A673 (cell line): ENCODE measurements around the gene URAD. TPM values are rescaled to one million over a fixed set of nuclear protein-coding genes. Genes with fewer than 3 reads are reported as not detected.
A peak's percentile ranks its signal among the peaks of the same experiment; 100 is the strongest.

Experiments
- BruUV-seq: library from RNA; stranded (reverse); fragments of 400-500 nt; replicated peaks from 2 replicates; lab custom pipeline; 2021; lab: Mats Ljungman, UMichigan
- CTCF ChIA-PET: fragments of 300-600 bp; sonication (Branson Sonifier 250); formaldehyde crosslinking; loops from one replicate; lab custom pipeline; 2022; ENCODE audit warnings: antibody characterized with exemption; lab: Charles Lee
- POLR2A ChIA-PET: fragments of 300-600 bp; sonication (Branson Sonifier 250); formaldehyde crosslinking; loops from one replicate; lab custom pipeline; 2022; ENCODE audit warnings: antibody characterized with exemption; ENCODE audit not compliant: low non-redundant PET; lab: Charles Lee
- DNase-seq: peaks from one replicate; pipeline ENCODE4 v3.0.0-alpha.2; 2015; ENCODE audit warnings: low spot score
- H3K27ac ChIP-seq: fragments of 200-600 bp; sonication (generic); 2 replicates; pipeline ENCODE4 v1.5.1; 2016; ENCODE audit warnings: mixed run types, low read depth, mild to moderate bottlenecking, mixed read lengths, antibody characterized with exemption, low read length; ENCODE audit not compliant: poor library complexity, severe bottlenecking
- H3K27me3 ChIP-seq: fragments of 200-600 bp; sonication (generic); replicated peaks from 2 replicates; pipeline ENCODE4 v1.6.1; 2017; ENCODE audit warnings: mixed run types, low read depth, mild to moderate bottlenecking, mixed read lengths, antibody characterized with exemption, low read length; ENCODE audit not compliant: insufficient read depth, poor library complexity
- H3K36me3 ChIP-seq: fragments of 200-600 bp; sonication (generic); 2 replicates; pipeline ENCODE4 v1.6.1; 2016; ENCODE audit warnings: mixed run types, mild to moderate bottlenecking, mixed read lengths, antibody characterized with exemption, low read length; ENCODE audit not compliant: insufficient read depth, poor library complexity, severe bottlenecking
- H3K4me1 ChIP-seq: fragments of 200-600 bp; sonication (generic); 2 replicates; pipeline ENCODE4 v1.6.1; 2017; ENCODE audit warnings: mixed run types, mild to moderate bottlenecking, mixed read lengths, antibody characterized with exemption, low read length; ENCODE audit not compliant: insufficient read depth, poor library complexity, severe bottlenecking
- H3K4me3 ChIP-seq: fragments of 200-600 bp; sonication (generic); 2 replicates; pipeline ENCODE4 v1.5.1; 2016; ENCODE audit warnings: low read depth, mixed run types, mild to moderate bottlenecking, mixed read lengths, low read length; ENCODE audit not compliant: poor library complexity, severe bottlenecking
- H3K9me3 ChIP-seq: fragments of 200-600 bp; sonication (generic); 2 replicates; pipeline ENCODE4 v1.6.1; 2016; ENCODE audit warnings: mixed run types, low read depth, mild to moderate bottlenecking, mixed read lengths, antibody characterized with exemption, low read length; ENCODE audit not compliant: poor library complexity, severe bottlenecking
- EZH2 ChIP-seq: fragments of 200-600 bp; sonication (generic); IDR thresholded peaks from 2 replicates; pipeline ENCODE4 v1.6.1; 2017; ENCODE audit warnings: borderline replicate concordance, low read depth, mild to moderate bottlenecking, mixed read lengths, antibody characterized with exemption, low read length; ENCODE audit not compliant: poor library complexity, severe bottlenecking
- intact Hi-C: fragments of 100-400 bp; cut with micrococcal nuclease; formaldehyde crosslinking; loops from one replicate; pipeline ENCODE4 v1.10.0; 2022; ENCODE audit not compliant: unreplicated experiment
- total RNA-seq: library from RNA; stranded (reverse); gene quantifications from 2 replicates; pipeline ENCODE4 v1.2.3, GENCODE V29; 2021
- TF ChIP-seq, protein P1 (sequence below): fragments of 300-800, 200-600 bp; sonication (generic); conservative IDR thresholded peaks from 2 replicates; pipeline ENCODE4 v1.5.1; 2017; ENCODE audit warnings: low read depth, mild to moderate bottlenecking, antibody characterized with exemption, low read length, moderate library complexity, mixed read lengths

The URAD gene
- total RNA-seq, 1 experiment from 2014 or later, result not detected

DNA sequence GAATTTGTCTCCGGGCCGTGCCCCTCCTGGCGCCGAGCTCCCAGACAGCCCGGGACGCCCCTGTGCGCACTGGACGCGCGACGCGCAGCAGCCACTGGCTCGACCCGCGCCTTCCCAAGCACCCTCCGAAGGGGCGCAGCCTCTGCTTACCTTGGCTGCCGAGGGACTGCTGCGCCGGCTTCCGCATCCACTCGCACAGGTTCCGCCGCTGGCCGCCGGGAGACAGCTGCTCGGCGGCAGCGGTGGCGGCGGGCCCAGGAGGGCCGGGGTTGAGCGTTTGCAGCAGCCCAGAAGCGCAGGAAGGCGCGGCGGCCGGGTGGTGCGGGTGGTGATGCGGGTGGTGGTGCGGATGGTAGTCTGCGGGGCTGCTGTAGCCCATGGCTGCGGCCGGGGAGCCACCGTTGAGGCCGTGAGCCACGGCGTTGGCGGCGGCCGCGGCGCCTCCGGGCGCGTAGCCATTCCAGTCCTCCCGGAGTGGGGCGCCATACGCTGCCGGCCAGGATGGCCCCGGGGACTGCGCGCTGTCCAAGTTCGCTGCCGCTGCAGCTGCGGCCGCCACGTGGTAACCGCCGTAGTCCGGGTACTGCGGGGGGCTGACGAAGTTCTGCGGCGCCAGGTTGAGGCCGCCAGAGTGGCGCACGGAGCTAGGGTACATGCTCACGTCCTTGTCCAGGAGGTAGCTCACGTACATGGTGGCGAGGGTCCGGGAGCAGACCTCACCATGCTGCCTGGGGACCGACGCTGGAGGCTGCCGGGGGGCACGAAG is 20.0 kb downstream of the URAD start:
- peaks cover 97% of the 10 kb centered on the region for H3K27me3 ChIP-seq
- POLR2A ChIA-PET, result no interaction called here

DNA sequence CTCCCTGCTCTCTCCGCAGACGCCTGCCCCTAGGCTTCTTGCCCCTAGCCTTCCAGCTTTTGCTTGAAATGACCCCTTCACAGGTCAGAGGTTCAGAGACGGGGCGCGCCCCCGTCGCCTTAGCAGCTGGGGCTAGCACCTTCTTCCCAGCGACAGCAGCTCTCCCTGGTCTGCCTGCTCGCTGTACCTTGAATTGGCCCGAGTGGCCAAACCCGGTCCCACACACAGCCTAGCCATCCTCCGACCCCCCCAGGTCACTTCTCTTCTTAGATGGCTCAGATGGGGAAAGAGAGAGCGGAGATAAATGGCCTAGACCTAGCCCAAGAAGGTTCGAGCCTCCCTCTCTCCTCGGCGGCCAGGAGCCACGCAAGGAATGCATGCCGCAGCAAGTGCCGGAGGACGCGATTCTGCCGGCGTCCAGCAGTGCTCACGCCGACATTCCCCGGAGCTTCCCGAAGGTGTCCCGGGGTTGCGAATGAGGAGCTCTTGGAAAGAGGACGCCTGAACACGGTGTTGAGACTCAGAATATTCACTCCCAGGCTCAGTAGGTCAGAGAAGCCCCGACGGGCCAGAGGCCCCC is 20.7 kb downstream of the URAD start:
- no peaks in the 10 kb centered on the region for H3K36me3 ChIP-seq
- ChIA-PET CTCF (no interaction called here), POLR2A (no interaction called here)
- no peak overlapping the region for H3K4me3 ChIP-seq
- H3K9me3 ChIP-seq, result no peaks in the 10 kb centered on the region
- intact Hi-C loops, result no loop called here
- H3K27ac ChIP-seq, result no peak overlapping the region
- TF ChIP-seq, protein P1, sequence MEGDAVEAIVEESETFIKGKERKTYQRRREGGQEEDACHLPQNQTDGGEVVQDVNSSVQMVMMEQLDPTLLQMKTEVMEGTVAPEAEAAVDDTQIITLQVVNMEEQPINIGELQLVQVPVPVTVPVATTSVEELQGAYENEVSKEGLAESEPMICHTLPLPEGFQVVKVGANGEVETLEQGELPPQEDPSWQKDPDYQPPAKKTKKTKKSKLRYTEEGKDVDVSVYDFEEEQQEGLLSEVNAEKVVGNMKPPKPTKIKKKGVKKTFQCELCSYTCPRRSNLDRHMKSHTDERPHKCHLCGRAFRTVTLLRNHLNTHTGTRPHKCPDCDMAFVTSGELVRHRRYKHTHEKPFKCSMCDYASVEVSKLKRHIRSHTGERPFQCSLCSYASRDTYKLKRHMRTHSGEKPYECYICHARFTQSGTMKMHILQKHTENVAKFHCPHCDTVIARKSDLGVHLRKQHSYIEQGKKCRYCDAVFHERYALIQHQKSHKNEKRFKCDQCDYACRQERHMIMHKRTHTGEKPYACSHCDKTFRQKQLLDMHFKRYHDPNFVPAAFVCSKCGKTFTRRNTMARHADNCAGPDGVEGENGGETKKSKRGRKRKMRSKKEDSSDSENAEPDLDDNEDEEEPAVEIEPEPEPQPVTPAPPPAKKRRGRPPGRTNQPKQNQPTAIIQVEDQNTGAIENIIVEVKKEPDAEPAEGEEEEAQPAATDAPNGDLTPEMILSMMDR, result no peak
- no peak for TF ChIP-seq EZH2
- no TSS peak for BruUV-seq
- no peak for DNase-seq
- no peaks in the 10 kb centered on the region for H3K4me1 ChIP-seq
- H3K27me3 ChIP-seq, result peaks cover 96% of the 10 kb centered on the region

More for the DNA sequence above, 20.0 kb downstream of the URAD start:
- Histone ChIP-seq H3K36me3 (no peaks in the 10 kb centered on the region), H3K9me3 (no peaks in the 10 kb centered on the region), H3K27ac (no peak overlapping the region), H3K4me1 (no peaks in the 10 kb centered on the region), H3K4me3 (peak overlapping the region; percentile 12)
- CTCF ChIA-PET, result no interaction called here
- intact Hi-C loops, result no loop called here
- no TSS peak for BruUV-seq
- TF ChIP-seq, protein P1, result no peak
- TF ChIP-seq EZH2, result peak; percentile 97
- no peak for DNase-seq

DNA sequence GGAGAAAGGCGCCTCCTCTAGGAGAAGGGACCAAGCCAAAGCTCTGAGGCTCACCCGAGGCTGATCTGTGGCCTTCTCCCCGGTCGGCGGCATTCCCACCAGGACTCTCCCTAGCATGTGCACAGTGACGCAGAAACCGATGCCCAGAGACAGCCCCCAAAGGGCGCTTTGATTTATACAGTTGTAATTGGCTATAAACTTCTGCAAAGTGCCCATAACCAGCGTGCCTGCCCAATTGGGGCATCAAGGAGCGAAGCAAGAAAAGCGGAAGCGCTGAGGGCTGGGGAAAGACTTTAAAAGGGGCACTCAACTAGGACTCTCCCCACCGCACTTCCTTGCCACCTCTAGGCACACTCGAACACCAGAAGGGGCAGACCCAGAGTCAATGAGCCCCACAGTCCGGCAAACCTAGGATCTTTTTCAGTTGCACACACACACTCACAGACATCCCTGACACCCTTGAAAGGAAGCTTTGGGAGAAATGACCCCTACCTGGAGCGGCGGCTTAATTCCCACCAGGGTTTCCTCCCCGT is 21.2 kb downstream of the URAD start:
- H3K27ac ChIP-seq, result no peak overlapping the region
- H3K27me3 ChIP-seq, result peaks cover 95% of the 10 kb centered on the region
- TF ChIP-seq EZH2, result peak; percentile 41
- TF ChIP-seq, protein P1, result no peak
- H3K4me3 ChIP-seq, result no peak overlapping the region
- no TSS peak for BruUV-seq
- CTCF ChIA-PET, result no interaction called here
- intact Hi-C loops, result no loop called here
- H3K4me1 ChIP-seq, result no peaks in the 10 kb centered on the region
- H3K9me3 ChIP-seq, result no peaks in the 10 kb centered on the region
- POLR2A ChIA-PET, result no interaction called here
- H3K36me3 ChIP-seq, result no peaks in the 10 kb centered on the region
- DNase-seq, result no peak
